H9 (cell line): ENCODE measurements around the gene MTURN. TPM values are rescaled to one million over a fixed set of nuclear protein-coding genes. Genes with fewer than 3 reads are reported as not detected.

Experiments used
- DNase-seq: peaks from one replicate; pipeline ENCODE4 v3.0.0-alpha.2; 2017
- H2AFZ ChIP-seq: one replicate; pipeline ENCODE4 v1.6.1; 2013; ENCODE audit warnings: mild to moderate bottlenecking, low read length, control low read depth, moderate library complexity
- H2AK5ac ChIP-seq: 2 replicates; pipeline ENCODE4 v1.6.1; 2013; ENCODE audit warnings: low read length, control low read depth, mixed read lengths; ENCODE audit not compliant: insufficient read length
- H2BK120ac ChIP-seq: one replicate; pipeline ENCODE4 v1.6.1; 2013; ENCODE audit warnings: low read depth, mild to moderate bottlenecking, low read length, control low read depth, inconsistent platforms; ENCODE audit not compliant: poor library complexity, severe bottlenecking
- H2BK12ac ChIP-seq: 2 replicates; pipeline ENCODE4 v1.6.1; 2013; ENCODE audit warnings: low read length, control low read depth, mixed read lengths, low read depth; ENCODE audit not compliant: insufficient read length
- H2BK15ac ChIP-seq: 2 replicates; pipeline ENCODE4 v1.6.1; 2013; ENCODE audit warnings: low read depth, low read length, control low read depth
- H2BK20ac ChIP-seq: one replicate; pipeline ENCODE4 v1.6.1; 2013; ENCODE audit warnings: low read depth, mild to moderate bottlenecking, low read length, control low read depth, inconsistent platforms; ENCODE audit not compliant: poor library complexity, severe bottlenecking
- H2BK5ac ChIP-seq: 2 replicates; pipeline ENCODE4 v1.6.1; 2013; ENCODE audit warnings: low read length, control low read depth, mixed read lengths; ENCODE audit not compliant: insufficient read length
- H3K14ac ChIP-seq: 2 replicates; pipeline ENCODE4 v1.6.1; 2013; ENCODE audit warnings: low read length, control low read depth; ENCODE audit not compliant: insufficient read depth
- H3K18ac ChIP-seq: 2 replicates; pipeline ENCODE4 v1.6.1; 2013; ENCODE audit warnings: low read depth, mild to moderate bottlenecking, mixed read lengths, low read length, control low read depth; ENCODE audit not compliant: insufficient read length
- H3K23ac ChIP-seq: 2 replicates; pipeline ENCODE4 v1.6.1; 2013; ENCODE audit warnings: low read length, control low read depth, mixed read lengths, low read depth; ENCODE audit not compliant: insufficient read length
- H3K23me2 ChIP-seq: 2 replicates; pipeline ENCODE4 v1.6.1; 2013; ENCODE audit warnings: low read depth, mild to moderate bottlenecking, mixed read lengths, low read length, control low read depth; ENCODE audit not compliant: insufficient read length, poor library complexity, severe bottlenecking
- H3K27ac ChIP-seq: 2 replicates; pipeline ENCODE4 v1.5.1; 2013; ENCODE audit warnings: low read length, control low read depth, mixed read lengths, low read depth; ENCODE audit not compliant: insufficient read length
- H3K27me3 ChIP-seq: 2 replicates; pipeline ENCODE4 v1.6.1; 2013; ENCODE audit warnings: low read length, control low read depth, inconsistent platforms; ENCODE audit not compliant: insufficient read depth
- H3K4ac ChIP-seq: 2 replicates; pipeline ENCODE4 v1.6.1; 2013; ENCODE audit warnings: low read depth, mild to moderate bottlenecking, control low read depth, inconsistent platforms, low read length, moderate library complexity
- H3K4me1 ChIP-seq: 2 replicates; pipeline ENCODE4 v1.6.1; 2013; ENCODE audit warnings: low read length, control low read depth, inconsistent platforms; ENCODE audit not compliant: insufficient read depth
- H3K4me2 ChIP-seq: 2 replicates; pipeline ENCODE4 v1.6.1; 2013; ENCODE audit warnings: low read length, control low read depth, mixed read lengths; ENCODE audit not compliant: insufficient read length, insufficient read depth
- H3K56ac ChIP-seq: 2 replicates; pipeline ENCODE4 v1.6.1; 2013; ENCODE audit warnings: low read depth, mild to moderate bottlenecking, mixed read lengths, low read length, control low read depth; ENCODE audit not compliant: insufficient read length
- H3K79me1 ChIP-seq: 2 replicates; pipeline ENCODE4 v1.6.1; 2013; ENCODE audit warnings: low read depth, mild to moderate bottlenecking, moderate library complexity, low read length, control low read depth, inconsistent platforms; ENCODE audit not compliant: insufficient read depth, poor library complexity, severe bottlenecking
- H3K79me2 ChIP-seq: 2 replicates; pipeline ENCODE4 v1.6.1; 2013; ENCODE audit warnings: low read length, control low read depth, inconsistent platforms; ENCODE audit not compliant: insufficient read depth
- H3K9ac ChIP-seq: 2 replicates; pipeline ENCODE4 v1.6.1; 2013; ENCODE audit warnings: low read length, control low read depth, mixed read lengths; ENCODE audit not compliant: insufficient read length; ENCODE audit errors: extremely low read depth
- H3K9me3 ChIP-seq: one replicate; pipeline ENCODE4 v1.6.1; 2013; ENCODE audit warnings: low read depth, low read length, inconsistent platforms; ENCODE audit not compliant: control insufficient read depth
- H3T11ph ChIP-seq: one replicate; pipeline ENCODE4 v1.6.1; 2013; ENCODE audit warnings: mild to moderate bottlenecking, low read length, control low read depth, inconsistent platforms
- H4K20me1 ChIP-seq: one replicate; pipeline ENCODE4 v1.6.1; 2013; ENCODE audit not compliant: control insufficient read depth, insufficient read length, insufficient read depth
- H4K5ac ChIP-seq: 2 replicates; pipeline ENCODE4 v1.6.1; 2013; ENCODE audit warnings: low read depth, mild to moderate bottlenecking, mixed read lengths, low read length, control low read depth; ENCODE audit not compliant: insufficient read length
- H4K8ac ChIP-seq: replicated peaks from 2 replicates; pipeline ENCODE4 v1.6.1; 2013; ENCODE audit warnings: low read length, control low read depth, mixed read lengths, low read depth; ENCODE audit not compliant: insufficient read length
- H4K91ac ChIP-seq: 2 replicates; pipeline ENCODE4 v1.6.1; 2013; ENCODE audit warnings: low read depth, mild to moderate bottlenecking, moderate library complexity, mixed read lengths, low read length, control low read depth; ENCODE audit not compliant: insufficient read length
- H3K27ac Mint-ChIP-seq, 3 experiments: 2 replicates in 2 of 3; 3 replicates in 1 of 3; pipeline ENCODE4 v1.8.0; 2020 to 2021; ENCODE audit warnings: mixed read lengths in 3 of 3, mild to moderate bottlenecking in 1 of 3, moderate library complexity in 1 of 3
- H3K27me3 Mint-ChIP-seq: 2 replicates; pipeline ENCODE4 v1.8.0; 2021; ENCODE audit warnings: low read depth, mild to moderate bottlenecking, moderate library complexity, mixed read lengths
- H3K36me3 Mint-ChIP-seq, 3 experiments: 2 replicates in 2 of 3; 3 replicates in 1 of 3; pipeline ENCODE4 v1.8.0; 2020 to 2021; ENCODE audit warnings: low read depth in 3 of 3, mixed read lengths in 3 of 3; ENCODE audit not compliant: insufficient read depth in 1 of 3
- H3K4me1 Mint-ChIP-seq, 2 experiments: 2 replicates each; pipeline ENCODE4 v1.8.0; 2020; ENCODE audit warnings: mixed read lengths in 2 of 2
- H3K4me3 Mint-ChIP-seq, 2 experiments: 2 replicates in 1 of 2; 3 replicates in 1 of 2; pipeline ENCODE4 v1.8.0; 2020 to 2021; ENCODE audit warnings: mild to moderate bottlenecking in 2 of 2, mixed read lengths in 2 of 2, moderate library complexity in 1 of 2
- H3K9me3 Mint-ChIP-seq, 2 experiments: 2 replicates in 1 of 2; 3 replicates in 1 of 2; pipeline ENCODE4 v1.8.0; 2020; ENCODE audit warnings: mild to moderate bottlenecking in 2 of 2, mixed read lengths in 2 of 2, moderate library complexity in 1 of 2
- CTCF ChIP-seq: fragments of 200-600 bp; sonication (generic); conservative IDR thresholded peaks from 3 replicates; pipeline ENCODE4 v1.8.0; 2021; ENCODE audit warnings: antibody characterized with exemption, mild to moderate bottlenecking
- WGBS: extraction: QIAGEN DNeasy Blood & Tissue Kit; methylation state at CpG from one replicate; pipeline ENCODE4 v1.1.7; 2013; ENCODE audit warnings: missing lambda C conversion rate, low lambda C conversion rate, mixed read lengths; ENCODE audit not compliant: insufficient read length; ENCODE audit errors: extremely low coverage; 5-methylcytosine and 5-hydroxymethylcytosine counted together
- total RNA-seq: library from RNA; stranded (reverse); gene quantifications from 2 replicates; pipeline ENCODE4 v1.2.1, GENCODE V29; 2021

Gene MTURN
- total RNA-seq, 1 experiment from 2014 or later, result 3.4 TPM

DNA sequence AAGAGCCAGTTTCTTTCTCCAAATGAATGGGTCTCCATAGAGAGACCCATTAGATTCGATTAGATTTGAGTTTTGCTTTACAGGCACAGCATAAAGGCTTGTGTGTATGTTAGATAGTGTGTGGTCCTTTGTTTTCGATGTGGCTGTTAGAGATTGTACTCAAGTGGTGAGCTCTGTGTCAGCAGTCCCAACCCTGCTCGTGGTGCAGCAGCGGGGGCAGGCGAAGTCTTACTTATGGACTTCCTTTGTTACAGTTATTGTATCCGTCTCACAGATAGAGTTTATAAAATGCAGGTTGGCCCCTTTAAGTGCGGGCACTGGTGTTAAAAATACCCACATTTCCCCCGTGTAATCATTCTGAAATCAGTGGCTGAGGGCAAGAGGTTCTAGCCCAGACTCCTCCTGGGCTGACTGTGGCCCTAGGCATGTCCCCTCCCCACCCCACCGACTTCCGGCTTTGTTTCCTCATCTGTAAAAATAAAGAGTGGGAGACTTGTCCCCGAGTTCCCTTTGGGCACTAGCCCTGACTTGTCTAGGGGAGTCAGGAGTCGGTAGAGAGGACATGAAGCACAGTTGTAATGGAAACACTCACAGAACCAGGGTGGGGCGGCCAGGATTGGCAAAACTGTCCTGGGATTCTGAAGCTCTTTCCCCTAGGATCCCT lies 28.6 kb downstream of the MTURN start:
- H3K4me1 Mint-ChIP-seq, result peaks cover 62 to 73% of the 10 kb centered on the region in 2 experiments
- Histone ChIP-seq H3K14ac (no peak overlapping the region), H3K4ac (no peak overlapping the region), H2AK5ac (no peak overlapping the region), H4K91ac (no peak overlapping the region), H3K27me3 (no peaks in the 10 kb centered on the region; the same call in 1 of the 2 replicates), H3K79me2 (no peaks in the 10 kb centered on the region), H3K4me1 (peaks cover 14% of the 10 kb centered on the region), H2BK120ac (no peak overlapping the region), H3K56ac (no peak overlapping the region), H3K79me1 (no peaks in the 10 kb centered on the region), H2BK20ac (no peak overlapping the region), H2BK5ac (no peak overlapping the region), H4K20me1 (no peaks in the 10 kb centered on the region), H3K23me2 (no peaks in the 10 kb centered on the region), H2BK15ac (no peak overlapping the region), H4K5ac (no peak overlapping the region), H2BK12ac (no peak overlapping the region), H4K8ac (no peak overlapping the region), H3K9ac (no peak overlapping the region), H3K27ac (no peak overlapping the region), H3T11ph (no peak overlapping the region), H2AFZ (no peak overlapping the region), H3K23ac (no peak overlapping the region), H3K18ac (no peak overlapping the region), H3K4me2 (no peak overlapping the region), H3K9me3 (no peaks in the 10 kb centered on the region)
- no peaks in the 10 kb centered on the region; a peak in 1 of 7 replicates for H3K36me3 Mint-ChIP-seq
- H3K27ac Mint-ChIP-seq, result peak overlapping the region in 2 of 3 experiments; percentile 12 to 38; a peak in 2 of 7 replicates
- peaks cover 21% of the 10 kb centered on the region for H3K27me3 Mint-ChIP-seq
- no peak for DNase-seq
- H3K9me3 Mint-ChIP-seq, result no peaks in the 10 kb centered on the region
- no peak overlapping the region for H3K4me3 Mint-ChIP-seq
- no CpG with 5 or more reads among the region's 13 CpGs for WGBS
- TF ChIP-seq CTCF, result no peak
